LNCaP clone FGC (cell line): ENCODE results near the gene SNX1.
A peak's percentile ranks its signal among the peaks of the same experiment; 100 is the strongest.

Experiments used
- DNase-seq: peaks from one replicate; pipeline ENCODE4 v3.0.0-alpha.2; 2011; ENCODE audit warnings: low read depth
- H3K4me3 ChIP-seq: 2 replicates; pipeline ENCODE4 v1.5.1; 2011; ENCODE audit warnings: mild to moderate bottlenecking, low read depth, low read length, control low read depth
- TF ChIP-seq, protein P1 (sequence below): IDR thresholded peaks from 2 replicates; pipeline ENCODE4 v1.5.1; 2012; ENCODE audit warnings: mild to moderate bottlenecking; ENCODE audit not compliant: control insufficient read depth, insufficient read depth; ENCODE audit errors: extremely low read depth

SNX1 gene, protein sequence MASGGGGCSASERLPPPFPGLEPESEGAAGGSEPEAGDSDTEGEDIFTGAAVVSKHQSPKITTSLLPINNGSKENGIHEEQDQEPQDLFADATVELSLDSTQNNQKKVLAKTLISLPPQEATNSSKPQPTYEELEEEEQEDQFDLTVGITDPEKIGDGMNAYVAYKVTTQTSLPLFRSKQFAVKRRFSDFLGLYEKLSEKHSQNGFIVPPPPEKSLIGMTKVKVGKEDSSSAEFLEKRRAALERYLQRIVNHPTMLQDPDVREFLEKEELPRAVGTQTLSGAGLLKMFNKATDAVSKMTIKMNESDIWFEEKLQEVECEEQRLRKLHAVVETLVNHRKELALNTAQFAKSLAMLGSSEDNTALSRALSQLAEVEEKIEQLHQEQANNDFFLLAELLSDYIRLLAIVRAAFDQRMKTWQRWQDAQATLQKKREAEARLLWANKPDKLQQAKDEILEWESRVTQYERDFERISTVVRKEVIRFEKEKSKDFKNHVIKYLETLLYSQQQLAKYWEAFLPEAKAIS

DNA sequence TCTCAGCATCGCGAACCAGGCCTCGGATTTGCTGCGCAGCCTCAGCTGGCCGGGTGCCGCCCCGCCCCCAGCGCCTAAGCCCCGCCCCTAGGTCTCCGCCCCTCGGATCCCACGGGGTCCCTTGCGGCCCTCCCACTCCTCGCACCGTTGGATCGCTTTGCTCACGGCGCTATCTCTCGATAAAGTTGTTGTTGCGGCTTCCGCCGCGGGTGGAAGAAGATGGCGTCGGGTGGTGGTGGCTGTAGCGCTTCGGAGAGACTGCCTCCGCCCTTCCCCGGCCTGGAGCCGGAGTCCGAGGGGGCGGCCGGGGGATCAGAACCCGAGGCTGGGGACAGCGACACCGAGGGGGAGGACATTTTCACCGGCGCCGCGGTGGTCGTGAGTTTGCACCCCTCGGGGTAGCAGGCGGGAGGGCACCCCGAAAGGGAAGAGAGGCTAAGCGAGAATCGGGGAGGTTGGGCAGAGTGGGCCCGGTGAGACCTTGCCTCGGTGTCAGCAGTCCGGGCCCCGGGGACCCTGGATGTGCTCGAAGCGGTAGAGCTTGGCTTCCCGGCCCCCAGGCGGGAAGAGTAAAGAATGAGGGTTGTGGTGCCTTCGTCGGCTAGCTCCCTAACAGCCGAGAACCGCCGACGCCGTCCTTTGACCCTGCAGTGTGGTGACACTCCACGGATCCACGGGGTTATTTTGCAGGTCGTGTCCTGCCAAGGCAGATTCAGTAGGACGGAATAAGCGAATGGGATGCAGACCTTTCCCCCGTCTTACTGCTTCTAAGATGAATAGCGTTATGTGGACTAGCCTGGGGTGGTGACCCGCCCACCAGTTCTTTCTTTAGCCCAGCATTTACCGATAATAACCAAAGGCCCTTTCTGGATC lies at the start of gene SNX1:
Gene SNX1 (plus strand): TSS at position 188 of the 873 bp plus-strand sequence. CDS start 32 bp downstream, at position 220.
- peak within 1 kb of the TSS; percentile 95 for H3K4me3 ChIP-seq
- DNase-seq = peak; percentile 79
- TF ChIP-seq, protein P1, sequence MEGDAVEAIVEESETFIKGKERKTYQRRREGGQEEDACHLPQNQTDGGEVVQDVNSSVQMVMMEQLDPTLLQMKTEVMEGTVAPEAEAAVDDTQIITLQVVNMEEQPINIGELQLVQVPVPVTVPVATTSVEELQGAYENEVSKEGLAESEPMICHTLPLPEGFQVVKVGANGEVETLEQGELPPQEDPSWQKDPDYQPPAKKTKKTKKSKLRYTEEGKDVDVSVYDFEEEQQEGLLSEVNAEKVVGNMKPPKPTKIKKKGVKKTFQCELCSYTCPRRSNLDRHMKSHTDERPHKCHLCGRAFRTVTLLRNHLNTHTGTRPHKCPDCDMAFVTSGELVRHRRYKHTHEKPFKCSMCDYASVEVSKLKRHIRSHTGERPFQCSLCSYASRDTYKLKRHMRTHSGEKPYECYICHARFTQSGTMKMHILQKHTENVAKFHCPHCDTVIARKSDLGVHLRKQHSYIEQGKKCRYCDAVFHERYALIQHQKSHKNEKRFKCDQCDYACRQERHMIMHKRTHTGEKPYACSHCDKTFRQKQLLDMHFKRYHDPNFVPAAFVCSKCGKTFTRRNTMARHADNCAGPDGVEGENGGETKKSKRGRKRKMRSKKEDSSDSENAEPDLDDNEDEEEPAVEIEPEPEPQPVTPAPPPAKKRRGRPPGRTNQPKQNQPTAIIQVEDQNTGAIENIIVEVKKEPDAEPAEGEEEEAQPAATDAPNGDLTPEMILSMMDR = no peak

DNA sequence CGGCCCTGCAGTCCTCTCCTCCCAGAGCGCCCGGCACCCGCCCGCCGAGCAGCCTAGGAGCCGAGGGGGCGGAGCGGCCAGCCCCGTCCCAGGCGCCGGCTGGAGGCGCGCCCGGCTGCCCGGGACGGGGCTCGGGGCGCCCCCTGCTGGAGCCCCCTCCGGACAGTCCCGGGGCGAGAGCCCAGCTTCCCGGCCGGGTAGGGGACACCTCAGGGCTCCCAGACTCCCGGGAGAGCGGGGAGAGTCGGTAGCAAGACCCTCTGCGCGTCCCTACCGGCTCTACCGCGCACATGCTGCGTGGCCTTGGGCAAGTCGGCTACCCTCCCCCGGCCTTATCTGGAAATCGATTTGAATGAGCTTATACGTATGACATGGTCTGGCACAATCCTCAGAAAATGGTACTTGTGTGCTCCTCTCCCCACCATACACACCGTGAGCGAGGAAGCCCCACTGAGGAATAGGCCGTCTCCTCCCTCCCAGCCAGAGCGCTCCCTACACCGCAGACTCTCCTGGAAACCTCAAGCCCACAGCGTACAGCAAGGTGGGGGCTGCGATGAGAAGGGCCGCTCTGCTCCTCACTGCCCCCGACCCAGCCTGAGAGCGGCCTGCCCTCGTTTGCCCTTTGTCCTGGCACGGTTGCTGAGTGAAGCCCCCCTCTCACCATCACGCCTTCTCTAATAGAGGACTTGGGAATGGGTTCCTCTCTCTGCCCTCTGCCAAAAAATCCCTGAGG lies 49.2 kb upstream of the SNX1 start, which contains the start of gene DAPK2:
Gene DAPK2 (minus strand): TSS at position 65 of the 733 bp plus-strand sequence. CDS start 6,224 bp downstream, outside the sequence.
- TF ChIP-seq, protein P1 = peak; percentile 63
- peak; percentile 14 for DNase-seq
- peak within 1 kb of the TSS; percentile 54 for H3K4me3 ChIP-seq

GRCh38 chr15:64048781-64049460 lies 46.9 kb upstream of the SNX1 start:
- H3K4me3 ChIP-seq = no peak overlapping the region
- TF ChIP-seq, protein P1 = no peak
- no peak for DNase-seq

DNA sequence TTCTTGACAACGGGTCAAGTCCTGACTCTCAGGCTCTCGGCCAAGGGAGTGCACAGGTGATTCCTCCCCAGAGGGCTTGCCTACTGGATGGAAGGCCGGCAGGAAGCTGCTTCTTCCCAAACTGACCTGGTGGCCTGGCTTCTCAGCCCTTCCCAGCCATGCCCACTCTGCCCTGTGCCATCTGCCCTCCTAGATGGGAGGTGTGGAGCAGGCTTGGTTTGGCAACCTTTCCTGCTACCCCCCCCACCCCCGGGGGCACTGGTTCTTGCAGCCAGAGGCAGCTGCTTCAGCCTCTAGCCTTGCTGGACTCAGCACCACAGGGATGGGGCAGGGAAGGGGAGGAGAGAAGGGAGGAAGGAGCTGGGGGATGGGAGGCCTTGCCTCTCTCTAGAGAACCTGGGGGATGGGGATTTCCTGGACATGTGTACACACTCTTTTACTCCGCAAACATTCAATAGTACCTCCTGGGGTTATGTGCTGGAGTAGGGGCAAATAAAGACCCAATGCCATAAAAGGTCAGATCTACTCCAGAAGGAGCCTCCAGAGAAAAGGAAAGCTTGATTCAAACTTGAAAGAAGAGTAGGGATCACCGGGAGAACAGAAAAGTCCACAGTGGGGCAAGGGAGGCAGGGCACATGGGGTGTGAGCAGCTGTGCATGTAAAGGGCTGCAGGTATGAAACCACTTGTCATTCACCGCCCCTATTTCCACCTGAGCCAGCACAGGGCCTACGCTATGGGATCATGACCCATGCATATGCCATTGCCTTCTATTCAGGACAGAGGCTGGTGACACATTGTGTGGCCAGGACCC lies 45.3 kb upstream of the SNX1 start:
- TF ChIP-seq, protein P1 = no peak
- no peak overlapping the region for H3K4me3 ChIP-seq
- peak; percentile 86 for DNase-seq

DNA sequence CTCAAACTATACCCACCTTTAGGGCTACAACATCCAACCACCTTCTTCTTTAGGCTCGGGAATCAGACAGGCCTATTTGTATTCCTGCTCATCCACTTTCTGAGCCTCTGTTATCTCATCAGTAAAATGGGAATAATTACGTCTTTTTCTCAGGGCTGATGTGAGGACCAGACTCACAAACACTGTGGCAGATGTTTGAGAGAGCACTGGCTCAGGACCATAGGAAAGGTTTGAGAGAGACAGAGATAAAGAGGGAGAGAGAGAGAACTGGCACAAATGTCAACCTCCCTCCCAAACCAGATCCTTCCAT lies 44.7 kb upstream of the SNX1 start:
- DNase-seq = no peak
- TF ChIP-seq, protein P1 = no peak
- H3K4me3 ChIP-seq = no peak overlapping the region
